Fibroblast of gingiva (primary cell): ENCODE results near the gene FABP7.

ENCODE experiments used
- DNase-seq: peaks from one replicate; pipeline ENCODE4 v3.0.0-alpha.2; 2011; ENCODE audit warnings: low read depth

Gene FABP7

DNA sequence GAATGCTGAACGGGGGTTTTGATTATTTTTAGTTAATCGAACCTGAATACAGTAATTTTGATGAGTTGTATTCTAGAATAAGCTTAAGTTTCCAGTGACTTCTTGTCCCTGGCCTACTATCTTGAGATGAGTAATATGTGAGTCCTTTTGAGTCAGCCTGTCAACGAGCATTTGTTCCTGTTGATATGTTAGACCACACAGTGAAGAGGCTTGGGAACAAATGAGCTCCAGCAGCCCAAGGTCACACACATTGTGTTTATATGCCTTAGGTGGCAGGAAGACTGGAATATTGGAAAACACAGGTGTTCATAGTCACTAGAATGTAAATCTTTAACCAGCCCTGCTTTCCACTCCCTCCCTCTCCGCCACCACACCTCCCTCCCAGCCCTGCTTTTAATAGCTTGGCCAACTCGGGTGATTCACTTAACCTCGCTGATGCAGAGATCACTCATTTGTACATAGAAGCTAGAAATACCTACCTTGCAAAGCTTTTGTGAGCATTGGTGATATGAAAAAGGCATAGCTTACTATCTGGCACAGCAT is 18.7 kb downstream of the FABP7 start:
- DNase-seq, result peak; percentile 22

DNA sequence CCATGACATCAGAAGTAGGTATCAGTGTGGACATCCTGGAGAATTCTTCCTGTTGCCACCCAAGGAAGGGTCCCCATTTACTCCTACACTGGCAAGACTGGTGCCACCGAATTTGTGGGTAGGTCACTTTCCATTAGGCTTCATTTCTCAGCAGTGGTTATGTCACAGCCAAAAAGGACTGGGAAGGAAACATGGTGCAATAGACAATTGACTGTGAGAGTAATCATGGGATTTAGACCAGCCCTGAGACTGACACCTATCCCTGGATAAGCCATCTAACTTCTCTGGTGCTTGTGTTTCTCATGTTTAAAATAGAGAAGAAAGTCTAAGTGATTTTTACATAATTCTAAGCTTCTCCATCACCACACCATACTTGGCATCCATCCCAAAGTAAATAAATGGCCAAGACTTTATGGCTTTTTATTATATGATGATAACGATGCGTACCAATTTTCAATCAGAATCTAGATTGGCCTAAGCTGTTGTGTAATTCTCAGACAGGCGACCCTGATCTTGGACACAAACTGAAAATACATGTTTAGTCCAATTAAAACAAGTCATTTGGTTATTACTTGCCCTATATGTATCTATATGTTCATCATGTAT is 19.7 kb downstream of the FABP7 start:
- DNase-seq, result no peak

DNA sequence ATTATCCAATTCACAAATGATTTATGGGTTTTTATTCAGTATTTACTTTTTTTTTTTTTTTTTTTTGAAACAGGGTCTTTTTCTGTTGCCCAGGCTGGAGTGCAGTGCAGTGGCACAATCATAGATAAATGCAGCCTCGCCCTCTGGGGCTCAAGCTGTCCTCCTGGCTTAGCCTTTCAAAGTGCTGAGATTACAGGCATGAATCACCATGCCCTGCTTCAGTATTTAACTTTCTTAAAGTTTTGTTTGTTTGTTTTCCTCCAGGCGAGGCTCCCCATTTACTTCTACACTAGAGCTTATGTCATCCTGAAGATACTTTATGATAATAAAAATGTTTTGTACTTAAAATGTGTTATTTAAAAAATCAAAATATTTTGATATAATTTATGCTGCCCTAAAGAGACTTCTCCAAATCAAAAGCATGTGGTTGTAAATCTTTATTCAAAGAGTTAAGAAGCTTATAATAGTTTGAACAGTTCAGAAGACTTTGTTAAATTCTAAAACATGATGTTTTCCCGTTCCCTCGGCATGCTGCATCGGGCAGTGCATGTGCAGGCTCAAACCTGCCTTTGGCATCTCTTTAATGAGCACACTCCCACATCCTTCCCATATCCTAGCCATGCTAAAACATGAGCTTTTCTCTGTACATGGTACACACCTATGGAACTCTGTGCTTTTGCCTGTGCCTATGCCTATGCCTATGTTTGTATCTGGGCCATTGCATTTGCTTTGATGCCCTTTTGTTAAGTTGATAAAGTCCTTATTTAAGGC is 20.6 kb downstream of the FABP7 start:
- DNase-seq, result peak; percentile 17

DNA sequence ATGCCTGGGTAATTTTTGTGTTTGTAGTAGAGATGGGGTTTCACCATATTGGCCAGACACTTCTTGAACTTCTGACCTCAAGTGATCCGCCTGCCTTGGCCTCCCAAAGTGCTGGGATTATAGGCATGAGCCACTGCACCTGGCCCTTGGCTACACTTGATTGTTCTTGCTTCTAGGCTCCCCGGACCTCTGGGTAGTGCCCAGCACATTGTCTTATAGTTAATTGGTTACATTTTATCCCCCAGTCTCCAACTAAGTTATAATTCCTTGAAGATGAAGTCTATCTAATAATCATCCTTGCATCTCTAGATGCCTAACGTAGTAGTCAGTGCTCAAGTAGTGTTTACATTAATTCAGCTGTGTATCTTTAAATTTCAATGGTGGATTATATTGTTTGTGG is 21.4 kb downstream of the FABP7 start:
- no peak for DNase-seq

DNA sequence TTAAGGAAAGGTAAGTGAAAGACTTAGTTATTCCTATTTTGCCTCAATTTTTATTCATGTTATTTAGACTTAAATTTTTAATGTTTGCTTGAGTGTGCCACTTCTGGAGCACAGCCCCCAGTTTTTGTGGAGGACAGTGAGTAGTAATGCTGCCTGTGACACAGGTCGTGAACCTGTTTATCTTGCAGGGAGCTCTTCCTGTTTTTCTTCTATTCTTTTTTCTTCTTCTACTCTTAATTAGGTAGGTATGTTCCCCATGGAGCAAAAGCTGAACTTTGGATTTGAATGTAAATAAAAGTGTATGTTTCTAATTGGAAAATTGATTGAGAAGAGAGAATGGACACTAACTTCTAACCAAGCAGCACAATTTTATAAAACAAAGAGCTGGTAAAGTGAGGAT is 21.9 kb downstream of the FABP7 start:
- DNase-seq, result no peak

DNA sequence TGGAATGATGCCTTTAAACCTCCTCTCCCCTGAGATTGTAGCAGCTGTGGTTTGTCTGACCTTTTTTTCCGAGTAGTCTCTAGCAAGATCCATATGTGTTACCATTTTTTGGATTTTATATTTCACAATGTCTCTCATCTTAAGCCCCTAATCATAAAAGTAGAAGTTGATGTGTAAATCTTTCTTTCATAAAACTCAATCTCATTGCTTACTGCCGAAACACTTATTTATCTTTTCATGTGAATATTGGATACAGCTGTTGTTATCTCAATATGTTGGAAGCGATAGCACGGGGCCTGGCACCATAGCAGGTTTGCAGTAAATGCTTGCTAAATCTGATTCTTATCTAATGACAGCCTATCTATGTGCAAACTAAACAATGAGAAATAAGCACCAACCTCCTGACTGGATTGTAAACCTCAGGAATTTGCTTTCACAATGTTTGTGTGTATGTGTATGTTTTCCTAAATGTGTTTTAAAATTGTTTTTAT is 23.7 kb downstream of the FABP7 start:
- DNase-seq, result peak; percentile 94

DNA sequence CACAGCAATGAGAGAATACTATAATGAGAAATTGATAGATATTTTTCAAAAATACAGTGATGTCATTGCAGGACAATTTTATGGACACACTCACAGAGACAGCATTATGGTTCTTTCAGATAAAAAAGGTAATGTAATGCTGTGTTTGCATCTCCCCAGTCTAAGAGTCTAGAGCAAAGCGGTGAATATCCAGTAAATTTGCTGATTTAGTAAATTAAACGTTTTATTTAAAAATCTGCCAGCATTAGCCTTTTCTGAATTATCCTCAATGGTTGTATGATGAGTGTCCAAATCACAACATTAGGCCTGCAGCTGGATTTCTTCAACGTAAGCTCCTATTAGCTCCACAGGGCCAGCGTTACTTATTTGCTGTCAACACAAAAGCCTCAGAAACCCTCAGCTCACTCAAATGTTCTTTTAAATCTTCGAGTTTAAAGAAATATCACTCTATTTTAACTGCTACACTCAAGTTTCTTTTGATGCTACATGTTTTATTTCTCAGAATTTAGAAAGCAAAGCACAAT is 25.5 kb downstream of the FABP7 start:
- DNase-seq, result no peak

DNA sequence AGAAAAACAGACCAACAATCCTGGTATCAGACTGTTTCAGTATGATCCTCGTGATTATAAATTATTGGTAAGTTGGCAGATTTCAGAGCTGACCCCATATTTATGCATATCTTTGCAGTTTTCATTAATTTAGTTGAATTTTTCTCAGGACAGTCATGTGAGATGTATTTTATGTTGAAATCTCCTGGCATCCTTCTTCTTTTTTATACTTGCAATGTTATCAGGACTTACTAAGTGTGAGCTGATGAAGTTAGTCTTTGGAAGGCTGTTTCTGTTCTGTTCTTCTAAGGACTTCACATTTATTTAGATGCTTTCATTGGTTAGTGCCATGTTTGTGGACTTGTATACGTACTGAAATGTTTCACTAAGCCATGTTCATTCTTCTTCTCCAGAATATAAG is 26.8 kb downstream of the FABP7 start:
- DNase-seq, result peak; percentile 37

DNA sequence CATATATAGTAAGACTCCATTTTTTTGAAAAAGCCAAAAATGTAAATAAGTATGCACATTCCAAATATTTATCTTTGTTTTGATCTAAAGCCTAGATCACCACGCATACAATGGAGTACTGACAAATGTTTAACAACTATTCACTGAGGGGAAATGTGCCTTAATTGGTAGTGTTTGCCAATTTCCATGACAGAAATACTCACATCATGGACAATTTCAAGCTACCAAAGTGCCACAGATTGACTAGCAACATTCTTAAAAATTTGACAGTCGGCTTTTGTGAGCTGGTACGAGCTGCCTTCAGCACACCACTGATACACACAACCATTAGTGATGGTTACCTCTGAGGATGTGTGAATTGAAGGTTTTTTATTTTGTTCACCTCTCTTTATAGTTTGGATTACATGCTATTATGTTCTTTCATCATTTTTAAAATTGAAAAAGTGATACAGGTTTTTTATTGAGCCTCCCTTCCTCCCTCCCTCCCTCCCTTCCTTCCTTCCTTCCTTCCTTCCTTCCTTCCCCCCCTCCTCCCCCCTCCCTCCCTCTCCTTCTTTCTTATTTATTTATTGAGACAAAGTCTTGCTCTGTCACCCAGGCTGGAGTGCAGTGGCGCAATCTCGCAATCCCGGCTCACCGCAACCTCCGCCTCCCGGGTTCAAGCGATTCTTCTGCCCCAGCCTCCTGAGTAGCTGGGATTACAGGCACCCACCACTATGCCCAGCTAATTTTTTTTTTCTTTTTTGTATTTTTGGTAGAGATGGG is 28.8 kb downstream of the FABP7 start:
- DNase-seq, result no peak

DNA sequence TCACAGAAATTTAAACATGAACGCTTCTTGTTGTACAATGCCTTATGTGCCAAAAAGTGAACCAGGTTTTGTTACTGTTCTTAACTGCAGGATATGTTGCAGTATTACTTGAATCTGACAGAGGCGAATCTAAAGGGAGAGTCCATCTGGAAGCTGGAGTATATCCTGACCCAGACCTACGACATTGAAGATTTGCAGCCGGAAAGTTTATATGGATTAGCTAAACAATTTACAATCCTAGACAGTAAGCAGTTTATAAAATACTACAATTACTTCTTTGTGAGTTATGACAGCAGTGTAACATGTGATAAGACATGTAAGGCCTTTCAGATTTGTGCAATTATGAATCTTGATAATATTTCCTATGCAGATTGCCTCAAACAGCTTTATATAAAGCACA is 29.5 kb downstream of the FABP7 start:
- DNase-seq, result no peak

DNA sequence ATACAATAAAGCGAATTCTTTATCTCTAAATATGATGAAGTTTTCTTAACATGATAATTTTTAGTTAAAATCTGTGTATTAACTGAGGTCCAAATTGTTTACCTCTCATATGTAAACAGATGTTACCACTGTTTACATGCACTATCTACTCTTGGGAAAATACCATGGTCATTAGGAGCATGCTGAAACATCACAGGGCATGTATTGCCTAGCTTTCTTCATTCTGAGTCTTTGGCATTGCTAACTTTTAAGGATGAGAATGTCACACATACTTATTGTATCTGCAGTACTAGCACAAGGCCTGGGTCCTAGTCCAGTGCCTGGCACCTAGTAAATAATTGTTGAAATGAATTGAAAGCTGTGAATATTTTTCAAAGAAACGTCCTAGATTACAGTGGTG is 30.2 kb downstream of the FABP7 start:
- DNase-seq, result no peak

DNA sequence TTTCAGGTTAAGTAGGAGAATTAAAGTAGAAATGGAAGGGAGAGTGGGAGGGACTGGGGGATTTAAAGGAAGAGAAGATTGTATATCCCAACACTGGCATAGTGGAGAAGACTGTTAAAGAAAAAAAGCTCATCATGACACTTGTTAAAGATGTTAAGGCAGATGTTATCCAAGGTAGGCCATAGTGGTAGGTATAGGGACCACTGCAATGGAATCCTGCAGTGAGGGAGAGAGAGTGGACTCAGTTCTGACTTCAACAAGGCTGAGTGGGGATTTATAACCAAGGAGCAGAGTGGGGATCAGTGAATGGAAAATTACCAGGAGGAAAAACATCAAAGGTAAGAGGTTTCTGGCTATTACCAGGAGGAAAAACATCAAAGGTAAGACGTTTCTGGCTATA is 30.7 kb downstream of the FABP7 start:
- DNase-seq, result no peak

DNA sequence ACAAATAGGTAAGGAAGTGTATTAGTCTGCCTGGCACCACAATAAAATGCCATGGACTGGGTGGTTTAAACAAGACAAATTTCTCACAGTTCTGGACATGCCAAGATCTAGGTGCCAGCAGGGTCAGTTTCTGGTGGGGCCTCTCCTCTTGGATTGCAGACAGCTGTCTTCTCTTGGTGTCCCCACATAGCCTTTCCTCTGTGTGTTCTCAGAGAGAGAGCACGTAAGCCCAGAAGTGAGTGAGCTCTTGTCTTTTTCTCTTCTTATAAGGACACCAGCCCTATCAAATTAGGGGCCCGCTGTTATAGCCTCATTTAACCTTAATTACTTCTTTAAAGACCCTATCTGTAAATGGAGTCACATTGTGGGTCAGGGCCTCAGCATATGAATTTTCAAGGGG is 37.8 kb downstream of the FABP7 start:
- DNase-seq, result no peak

DNA sequence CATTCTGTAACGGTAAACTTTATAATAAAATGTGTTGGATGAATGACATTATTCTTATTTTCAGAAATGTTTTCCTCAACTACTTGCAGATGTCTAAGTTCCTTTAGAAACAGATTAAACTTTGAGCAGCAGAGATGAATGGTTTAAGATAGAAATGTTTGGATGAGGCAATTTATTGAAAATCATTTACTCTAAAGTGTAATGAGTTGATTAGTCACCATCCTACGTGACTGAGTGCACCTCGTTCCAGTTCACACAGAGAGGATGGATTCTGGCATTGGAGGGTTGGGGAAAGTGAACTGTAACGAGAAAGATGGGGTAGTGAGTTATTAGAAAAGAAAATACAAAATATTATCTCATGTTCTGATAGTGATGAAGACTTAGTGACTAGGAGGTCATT is 38.2 kb downstream of the FABP7 start:
- DNase-seq, result no peak

DNA sequence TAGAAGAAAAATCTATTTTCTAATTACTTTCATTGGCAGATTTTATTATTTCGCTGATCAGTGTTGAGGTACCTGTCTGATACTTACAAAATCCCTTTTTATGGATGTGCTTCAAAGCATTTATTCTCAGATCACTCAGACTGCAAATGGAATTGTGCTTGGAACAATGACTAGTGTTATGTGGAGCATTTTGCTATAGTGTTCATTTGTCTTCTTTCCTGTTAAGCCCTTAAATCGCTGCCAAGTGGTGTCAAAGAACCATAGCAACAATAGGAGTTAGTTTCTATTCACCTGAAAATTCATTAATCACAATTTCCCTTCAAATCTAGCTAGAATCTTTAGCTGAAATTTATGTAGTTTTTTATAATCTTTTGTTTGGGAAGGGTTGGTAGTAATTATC is 39.4 kb downstream of the FABP7 start:
- DNase-seq, result no peak

DNA sequence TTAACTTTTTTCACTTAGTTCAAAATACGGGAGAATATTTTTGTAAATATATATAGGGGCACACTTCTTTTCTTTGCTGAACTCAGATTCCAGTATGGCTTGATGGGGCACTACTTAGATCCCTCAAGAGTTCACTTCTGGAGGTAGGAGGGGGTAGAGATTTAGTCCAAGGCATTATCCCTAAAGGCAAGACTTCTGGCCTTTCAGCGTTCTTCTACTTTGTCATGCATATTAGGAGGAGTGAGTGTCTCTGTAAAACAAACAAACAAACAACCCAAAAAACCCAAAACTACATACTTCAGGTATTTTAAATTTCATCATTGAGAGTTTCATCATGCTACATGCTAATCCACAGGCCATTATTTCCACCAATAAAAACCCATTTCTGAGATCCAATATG is 41.6 kb downstream of the FABP7 start:
- no peak for DNase-seq

DNA sequence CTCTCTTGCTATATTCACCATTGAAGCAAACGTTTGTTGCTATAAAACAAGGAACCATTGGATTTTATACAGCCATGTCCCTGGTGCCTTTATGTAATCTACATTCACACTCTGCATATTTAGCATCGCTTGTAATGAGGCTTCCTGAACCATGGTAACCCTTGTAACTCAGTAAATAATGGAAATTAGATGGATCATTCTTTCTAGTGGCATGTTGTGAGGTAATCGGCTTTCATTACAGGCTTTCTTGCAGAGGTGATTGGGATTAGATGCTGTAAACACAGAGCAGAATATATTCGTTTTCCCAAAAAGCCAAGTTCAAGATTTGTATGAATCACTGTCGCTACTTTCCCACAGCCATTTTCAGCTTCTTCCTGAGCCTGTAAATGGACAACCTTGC is 45.6 kb downstream of the FABP7 start:
- DNase-seq, result no peak

DNA sequence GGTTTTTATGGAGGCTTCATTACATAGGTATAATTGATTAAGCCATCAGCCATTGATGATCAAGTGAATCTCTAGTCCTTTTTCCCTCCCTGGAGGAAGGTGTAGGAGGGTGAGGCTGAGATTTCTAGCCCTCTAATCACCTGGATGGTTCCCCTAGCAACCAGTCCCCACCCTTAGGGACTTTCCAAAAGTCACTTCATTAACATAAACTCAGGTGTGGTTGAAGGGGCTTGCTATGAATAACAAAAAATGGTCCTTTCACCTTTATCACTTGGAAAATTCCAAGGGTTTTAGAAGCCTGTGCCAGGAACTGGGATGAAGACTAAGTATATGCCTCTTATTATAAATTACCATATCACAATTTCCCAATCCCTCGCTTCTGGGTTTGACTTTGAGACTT is 49.9 kb downstream of the FABP7 start:
- DNase-seq, result no peak

DNA sequence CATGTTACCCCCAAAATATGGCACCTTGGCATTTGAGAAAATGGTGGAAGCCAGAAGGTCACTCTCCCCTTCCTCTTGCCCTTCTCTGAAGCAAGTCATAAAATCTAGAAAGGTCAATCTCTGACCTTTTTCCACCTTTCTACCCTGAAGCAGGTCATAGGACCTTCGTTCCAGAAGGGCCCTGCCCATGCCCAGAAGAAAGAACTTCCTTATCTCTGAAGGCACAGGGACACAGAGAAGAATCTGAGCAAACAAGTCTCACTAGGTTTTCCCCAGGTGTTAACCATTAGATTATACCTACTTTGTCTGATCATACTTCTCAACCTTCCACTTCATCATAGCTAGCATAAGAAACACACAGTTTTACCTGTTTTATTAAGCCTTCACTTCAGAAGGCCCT is 52.0 kb downstream of the FABP7 start:
- DNase-seq, result no peak

DNA sequence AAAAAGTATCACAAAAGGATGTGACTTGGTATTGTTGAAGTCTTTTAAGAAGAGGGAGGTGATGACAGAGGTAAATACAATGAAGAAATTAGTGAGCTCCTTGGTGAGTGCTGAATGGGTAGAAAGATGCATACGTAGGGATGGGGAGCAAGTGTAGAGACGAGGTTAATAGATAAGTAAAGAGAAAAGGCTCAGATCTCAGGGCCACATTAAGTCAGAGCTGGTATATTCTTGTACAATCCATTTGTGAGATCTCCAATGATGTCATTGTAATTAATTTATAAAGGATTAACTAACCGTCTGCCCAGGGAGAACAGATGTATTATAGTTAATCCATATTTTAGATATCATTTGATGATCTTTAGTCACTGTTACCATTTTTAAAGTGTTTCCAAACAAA is 52.9 kb downstream of the FABP7 start:
- no peak for DNase-seq

DNA sequence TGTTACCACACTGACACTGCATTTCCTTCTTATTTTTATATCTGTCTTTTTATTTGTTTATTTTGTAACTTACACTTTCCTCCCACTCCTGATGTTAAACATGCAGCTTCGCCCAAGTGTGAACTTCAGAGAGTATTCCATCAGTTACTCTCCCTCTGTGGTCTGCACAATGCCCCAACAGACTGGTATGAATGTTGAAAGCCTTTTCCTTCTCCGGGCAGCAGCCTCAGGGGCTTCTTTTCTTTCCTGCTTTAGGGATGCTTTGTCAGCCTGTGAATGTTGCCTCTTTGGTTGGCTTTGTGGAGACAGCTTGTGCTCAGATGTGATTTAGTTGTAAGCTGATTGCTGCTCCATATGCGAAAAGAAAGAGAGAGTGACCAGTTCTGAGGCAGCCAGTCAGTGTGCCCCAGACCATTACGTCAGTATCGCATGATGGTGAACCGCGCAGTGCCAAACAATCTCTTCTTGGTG is 53.5 kb downstream of the FABP7 start:
- DNase-seq, result no peak
